Measurements from ENCODE around the gene TCOF1. TPM values are rescaled to one million over a fixed set of nuclear protein-coding genes. Genes with fewer than 3 reads are reported as not detected.
A peak's percentile ranks its signal among the peaks of the same experiment; 100 is the strongest.

Gene TCOF1
- total RNA-seq, 2 experiments from 2014 or later: 61.3 to 108 TPM

DNA sequence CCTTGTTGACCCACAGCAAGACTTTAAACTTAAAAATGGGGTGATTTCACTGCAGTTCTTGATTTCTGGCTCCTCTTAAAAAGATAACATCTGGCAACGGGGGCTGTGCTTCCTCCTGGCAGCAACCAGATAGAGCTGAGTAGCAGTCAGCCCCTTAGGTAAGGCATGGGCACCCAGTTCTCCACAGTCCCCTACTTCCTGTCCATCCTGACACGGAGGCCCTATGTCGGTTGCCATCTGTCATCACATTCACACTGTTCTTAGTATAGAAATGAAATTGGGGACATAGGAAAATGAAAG lies 43.5 kb downstream of the TCOF1 start:
- CTCF ChIA-PET (ENCODE audit: unreplicated experiment): interaction anchor here (0.6 to 0.8 kb wide), 2 partner anchors 9 to 45 kb away, joined by 3 to 4 read pairs; no protein-coding TSS in a partner anchor
- no peaks in the 10 kb centered on the region for H3K9me3 ChIP-seq (ENCODE audit: low read length)
- H3K79me2 ChIP-seq (ENCODE audit: insufficient read depth, low read depth, low read length): peaks cover 6% of the 10 kb centered on the region; the same call in 1 of the 2 replicates
- peaks cover 38% of the 10 kb centered on the region for H3K4me1 ChIP-seq (ENCODE audit: insufficient read depth, low read length, poor library complexity, severe bottlenecking)
- TF ChIP-seq, protein P1, sequence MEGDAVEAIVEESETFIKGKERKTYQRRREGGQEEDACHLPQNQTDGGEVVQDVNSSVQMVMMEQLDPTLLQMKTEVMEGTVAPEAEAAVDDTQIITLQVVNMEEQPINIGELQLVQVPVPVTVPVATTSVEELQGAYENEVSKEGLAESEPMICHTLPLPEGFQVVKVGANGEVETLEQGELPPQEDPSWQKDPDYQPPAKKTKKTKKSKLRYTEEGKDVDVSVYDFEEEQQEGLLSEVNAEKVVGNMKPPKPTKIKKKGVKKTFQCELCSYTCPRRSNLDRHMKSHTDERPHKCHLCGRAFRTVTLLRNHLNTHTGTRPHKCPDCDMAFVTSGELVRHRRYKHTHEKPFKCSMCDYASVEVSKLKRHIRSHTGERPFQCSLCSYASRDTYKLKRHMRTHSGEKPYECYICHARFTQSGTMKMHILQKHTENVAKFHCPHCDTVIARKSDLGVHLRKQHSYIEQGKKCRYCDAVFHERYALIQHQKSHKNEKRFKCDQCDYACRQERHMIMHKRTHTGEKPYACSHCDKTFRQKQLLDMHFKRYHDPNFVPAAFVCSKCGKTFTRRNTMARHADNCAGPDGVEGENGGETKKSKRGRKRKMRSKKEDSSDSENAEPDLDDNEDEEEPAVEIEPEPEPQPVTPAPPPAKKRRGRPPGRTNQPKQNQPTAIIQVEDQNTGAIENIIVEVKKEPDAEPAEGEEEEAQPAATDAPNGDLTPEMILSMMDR (conservative IDR thresholded peaks at IDR 0.05; ENCODE audit: low read length): no peak
- TF ChIP-seq EZH2phosphoT487 (IDR thresholded peaks at IDR 0.05; ENCODE audit: borderline replicate concordance, low read depth, low read length): no peak
- H3K4me3 ChIP-seq (ENCODE audit: low read depth, low read length, poor library complexity, severe bottlenecking): no peak overlapping the region
- H3K9me2 ChIP-seq (ENCODE audit: insufficient read depth, low read length): no peaks in the 10 kb centered on the region
- H2AFZ ChIP-seq (ENCODE audit: low read length): no peak overlapping the region
- H3K36me3 ChIP-seq (ENCODE audit: insufficient read depth, low read length): peaks cover 98% of the 10 kb centered on the region
- DNase-seq (ENCODE audit: low spot score): no peak
- intact Hi-C loops (cut with micrococcal nuclease; ENCODE audit: unreplicated experiment): no loop called here
- POLR2A ChIA-PET: interaction anchor here (0.9 to 4.8 kb wide), 3 partner anchors 9 to 33 kb away, joined by 4 to 33 read pairs (median 19); partner anchors contain the start of gene CD74
- H3K4me2 ChIP-seq (ENCODE audit: low read length): no peak overlapping the region
- H3K27ac ChIP-seq (ENCODE audit: low read depth, low read length, poor library complexity, severe bottlenecking): peak overlapping the region; percentile 36
- H4K20me1 ChIP-seq (ENCODE audit: insufficient read depth, low read length): peaks cover 5% of the 10 kb centered on the region; the same call in 1 of the 2 replicates
- BruUV-seq (replicated peaks): no TSS peak

DNA sequence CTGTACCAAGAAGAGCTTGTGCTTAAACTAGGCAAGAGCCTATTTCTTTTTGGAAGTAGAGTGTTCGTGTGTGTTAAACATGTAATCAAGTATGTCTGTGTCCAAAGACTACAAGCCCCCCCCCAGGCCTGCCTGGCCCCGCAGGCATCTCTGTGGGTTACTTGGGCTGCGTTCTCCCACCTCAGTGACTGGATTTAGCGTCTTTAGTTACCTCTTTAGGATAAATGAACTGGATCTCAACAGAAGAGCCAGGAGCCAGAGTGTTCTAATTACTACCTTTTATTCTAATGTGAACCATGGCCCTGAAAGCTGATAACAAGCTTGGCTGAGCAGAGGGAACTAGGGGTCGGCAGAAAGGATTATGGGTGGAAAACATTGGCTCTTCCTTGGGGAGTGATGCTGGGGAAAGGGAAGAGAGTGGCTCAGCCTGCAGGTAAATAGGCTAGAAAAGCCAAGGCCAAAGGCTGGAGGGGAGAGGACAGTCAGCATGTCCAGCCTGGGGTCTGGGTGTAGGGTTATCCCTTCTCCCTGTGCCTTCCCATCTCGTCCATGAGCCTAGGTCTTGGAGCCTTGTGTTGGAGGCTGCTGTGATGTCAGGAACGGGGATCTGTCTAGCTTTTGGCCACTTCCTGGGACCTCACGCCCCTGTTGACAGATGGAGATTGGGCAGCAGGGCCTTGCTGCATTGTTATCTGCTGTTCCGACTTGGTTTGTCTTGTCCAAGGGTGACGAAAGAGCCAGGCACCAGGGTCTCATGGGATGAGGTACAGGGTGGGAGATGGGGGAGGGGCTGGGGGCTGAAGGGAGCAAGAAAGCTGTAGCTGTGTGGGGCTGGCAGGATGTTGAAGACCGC lies 44.1 kb downstream of the TCOF1 start:
- Histone ChIP-seq H4K20me1 (ENCODE audit: insufficient read depth, low read length) (peaks cover 9% of the 10 kb centered on the region), H3K9me2 (ENCODE audit: insufficient read depth, low read length) (no peaks in the 10 kb centered on the region), H3K36me3 (ENCODE audit: insufficient read depth, low read length) (peaks cover 98% of the 10 kb centered on the region), H3K4me1 (ENCODE audit: insufficient read depth, low read length, poor library complexity, severe bottlenecking) (peaks cover 43% of the 10 kb centered on the region), H3K79me2 (ENCODE audit: insufficient read depth, low read depth, low read length) (peaks cover 8% of the 10 kb centered on the region; the same call in 1 of the 2 replicates), H3K27ac (ENCODE audit: low read depth, low read length, poor library complexity, severe bottlenecking) (peak overlapping the region; percentile 36), H3K9me3 (ENCODE audit: low read length) (no peaks in the 10 kb centered on the region), H3K4me2 (ENCODE audit: low read length) (no peak overlapping the region), H3K4me3 (ENCODE audit: low read depth, low read length, poor library complexity, severe bottlenecking) (no peak overlapping the region), H2AFZ (ENCODE audit: low read length) (no peak overlapping the region)
- no peak for DNase-seq (ENCODE audit: low spot score)
- TF ChIP-seq, protein P1 (conservative IDR thresholded peaks at IDR 0.05; ENCODE audit: low read length): no peak
- no peak for TF ChIP-seq EZH2phosphoT487 (IDR thresholded peaks at IDR 0.05; ENCODE audit: borderline replicate concordance, low read depth, low read length)
- CTCF ChIA-PET (ENCODE audit: unreplicated experiment): interaction anchor here (0.6 to 0.8 kb wide), 2 partner anchors 9 to 45 kb away, joined by 3 to 4 read pairs; no protein-coding TSS in a partner anchor
- POLR2A ChIA-PET: interaction anchor here (4.2 to 4.8 kb wide), 2 partner anchors 9 to 11 kb away, joined by 19 to 33 read pairs; partner anchors contain the start of gene CD74
- BruUV-seq (replicated peaks): TSS peak; percentile 97
- intact Hi-C loops (cut with micrococcal nuclease; ENCODE audit: unreplicated experiment): no loop called here
